PC-3 (cell line): ENCODE measurements around the gene FAM168A.

Experiments
- EZH2 ChIP-seq: fragments of 300-600 bp; sonication (generic); IDR thresholded peaks from one replicate; pipeline ENCODE4 v1.6.1; 2017; ENCODE audit warnings: antibody characterized with exemption, mild to moderate bottlenecking, low read length; ENCODE audit not compliant: unreplicated experiment
- EZH2phosphoT487 ChIP-seq: fragments of 300-600 bp; sonication (generic); IDR thresholded peaks from 2 replicates; pipeline ENCODE4 v1.6.1; 2018; ENCODE audit warnings: mild to moderate bottlenecking, antibody characterized with exemption, low read length, borderline replicate concordance
- TF ChIP-seq, protein P1 (sequence below): fragments of 300-600 bp; sonication (generic); conservative IDR thresholded peaks from 2 replicates; pipeline ENCODE4 v1.5.1; 2017; ENCODE audit warnings: antibody characterized with exemption, low read depth, mild to moderate bottlenecking, low read length

GRCh38 chr11:73597956-73598718 lies at the start of gene FAM168A:
- TF ChIP-seq, protein P1, sequence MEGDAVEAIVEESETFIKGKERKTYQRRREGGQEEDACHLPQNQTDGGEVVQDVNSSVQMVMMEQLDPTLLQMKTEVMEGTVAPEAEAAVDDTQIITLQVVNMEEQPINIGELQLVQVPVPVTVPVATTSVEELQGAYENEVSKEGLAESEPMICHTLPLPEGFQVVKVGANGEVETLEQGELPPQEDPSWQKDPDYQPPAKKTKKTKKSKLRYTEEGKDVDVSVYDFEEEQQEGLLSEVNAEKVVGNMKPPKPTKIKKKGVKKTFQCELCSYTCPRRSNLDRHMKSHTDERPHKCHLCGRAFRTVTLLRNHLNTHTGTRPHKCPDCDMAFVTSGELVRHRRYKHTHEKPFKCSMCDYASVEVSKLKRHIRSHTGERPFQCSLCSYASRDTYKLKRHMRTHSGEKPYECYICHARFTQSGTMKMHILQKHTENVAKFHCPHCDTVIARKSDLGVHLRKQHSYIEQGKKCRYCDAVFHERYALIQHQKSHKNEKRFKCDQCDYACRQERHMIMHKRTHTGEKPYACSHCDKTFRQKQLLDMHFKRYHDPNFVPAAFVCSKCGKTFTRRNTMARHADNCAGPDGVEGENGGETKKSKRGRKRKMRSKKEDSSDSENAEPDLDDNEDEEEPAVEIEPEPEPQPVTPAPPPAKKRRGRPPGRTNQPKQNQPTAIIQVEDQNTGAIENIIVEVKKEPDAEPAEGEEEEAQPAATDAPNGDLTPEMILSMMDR: no peak
- TF ChIP-seq EZH2: no peak
- TF ChIP-seq EZH2phosphoT487: no peak
